ENCODE measurements around the gene ADCK1.
"Not testable (repeated sequence)": the region's sequence is repeated elsewhere in the genome, so short reads cannot be mapped to it uniquely, and the experiment has no call there.

ADCK1 gene

DNA sequence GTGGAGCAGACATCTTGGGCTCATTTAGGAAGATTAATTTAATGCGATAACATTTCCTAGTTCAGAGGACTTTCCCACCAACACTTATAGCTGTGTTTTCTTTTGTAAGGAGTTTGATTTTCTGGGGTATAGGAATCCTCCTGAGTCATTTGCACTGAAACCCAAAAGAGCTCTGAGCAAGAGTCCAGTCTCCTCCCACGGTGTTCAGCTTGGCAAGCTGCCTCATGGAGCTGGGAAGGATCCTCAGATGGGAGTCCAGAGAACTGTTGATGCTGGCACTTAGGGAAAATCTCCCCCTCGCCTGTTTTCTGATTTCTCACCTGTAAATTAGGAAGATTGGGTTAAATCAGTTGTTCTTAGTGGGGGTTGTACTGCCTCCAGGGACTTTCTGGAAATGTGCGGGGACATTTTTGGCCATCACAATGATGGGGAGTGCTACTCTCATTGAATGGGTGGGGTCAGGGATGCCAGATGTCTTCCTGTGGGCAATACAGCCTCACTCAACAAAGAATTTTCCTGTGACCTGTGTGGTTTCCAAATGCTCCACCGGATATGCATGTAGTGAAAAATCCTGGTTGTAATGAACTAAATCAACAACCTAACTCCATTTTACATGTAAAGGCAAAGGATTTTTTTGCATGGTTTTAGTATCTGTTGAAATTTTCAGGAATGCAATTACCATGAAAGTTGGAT, 150.6 kb downstream of the ADCK1 start:
- no peaks in the 10 kb centered on the region for H4K20me1 ChIP-seq (ENCODE audit: low read depth, low read length)
- H3K27me3 ChIP-seq (ENCODE audit: low read length): no peaks in the 10 kb centered on the region
- no peaks in the 10 kb centered on the region for H3K9me2 ChIP-seq (replicated peaks; ENCODE audit: insufficient read depth, low read length)
- H3K9ac ChIP-seq (ENCODE audit: low read length): no peak overlapping the region
- H3K4me2 ChIP-seq (ENCODE audit: low read depth, low read length, poor library complexity, severe bottlenecking): no peak overlapping the region
- peaks cover 11% of the 10 kb centered on the region; the same call in 1 of the 2 replicates for H3K9me3 ChIP-seq (ENCODE audit: insufficient read depth, low read length)
- H3K27ac ChIP-seq (ENCODE audit: low read depth, low read length): no peak overlapping the region
- no peak for TF ChIP-seq EZH2phosphoT487 (conservative IDR thresholded peaks at IDR 0.05; ENCODE audit: low read length)
- TF ChIP-seq, protein P1, sequence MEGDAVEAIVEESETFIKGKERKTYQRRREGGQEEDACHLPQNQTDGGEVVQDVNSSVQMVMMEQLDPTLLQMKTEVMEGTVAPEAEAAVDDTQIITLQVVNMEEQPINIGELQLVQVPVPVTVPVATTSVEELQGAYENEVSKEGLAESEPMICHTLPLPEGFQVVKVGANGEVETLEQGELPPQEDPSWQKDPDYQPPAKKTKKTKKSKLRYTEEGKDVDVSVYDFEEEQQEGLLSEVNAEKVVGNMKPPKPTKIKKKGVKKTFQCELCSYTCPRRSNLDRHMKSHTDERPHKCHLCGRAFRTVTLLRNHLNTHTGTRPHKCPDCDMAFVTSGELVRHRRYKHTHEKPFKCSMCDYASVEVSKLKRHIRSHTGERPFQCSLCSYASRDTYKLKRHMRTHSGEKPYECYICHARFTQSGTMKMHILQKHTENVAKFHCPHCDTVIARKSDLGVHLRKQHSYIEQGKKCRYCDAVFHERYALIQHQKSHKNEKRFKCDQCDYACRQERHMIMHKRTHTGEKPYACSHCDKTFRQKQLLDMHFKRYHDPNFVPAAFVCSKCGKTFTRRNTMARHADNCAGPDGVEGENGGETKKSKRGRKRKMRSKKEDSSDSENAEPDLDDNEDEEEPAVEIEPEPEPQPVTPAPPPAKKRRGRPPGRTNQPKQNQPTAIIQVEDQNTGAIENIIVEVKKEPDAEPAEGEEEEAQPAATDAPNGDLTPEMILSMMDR (IDR thresholded peaks at IDR 0.05; ENCODE audit: insufficient read depth, low read length, poor library complexity, severe bottlenecking): no peak
- H3K79me2 ChIP-seq (ENCODE audit: insufficient read depth, low read length): no peaks in the 10 kb centered on the region
- H2AFZ ChIP-seq (ENCODE audit: low read depth, low read length, severe bottlenecking): no peak overlapping the region
- no peak overlapping the region for H3K4me3 ChIP-seq (ENCODE audit: insufficient read depth, low read length, poor library complexity, severe bottlenecking)
- H3K36me3 ChIP-seq (ENCODE audit: low read length): no peaks in the 10 kb centered on the region
- no peaks in the 10 kb centered on the region for H3F3A ChIP-seq (ENCODE audit: insufficient read depth)

DNA sequence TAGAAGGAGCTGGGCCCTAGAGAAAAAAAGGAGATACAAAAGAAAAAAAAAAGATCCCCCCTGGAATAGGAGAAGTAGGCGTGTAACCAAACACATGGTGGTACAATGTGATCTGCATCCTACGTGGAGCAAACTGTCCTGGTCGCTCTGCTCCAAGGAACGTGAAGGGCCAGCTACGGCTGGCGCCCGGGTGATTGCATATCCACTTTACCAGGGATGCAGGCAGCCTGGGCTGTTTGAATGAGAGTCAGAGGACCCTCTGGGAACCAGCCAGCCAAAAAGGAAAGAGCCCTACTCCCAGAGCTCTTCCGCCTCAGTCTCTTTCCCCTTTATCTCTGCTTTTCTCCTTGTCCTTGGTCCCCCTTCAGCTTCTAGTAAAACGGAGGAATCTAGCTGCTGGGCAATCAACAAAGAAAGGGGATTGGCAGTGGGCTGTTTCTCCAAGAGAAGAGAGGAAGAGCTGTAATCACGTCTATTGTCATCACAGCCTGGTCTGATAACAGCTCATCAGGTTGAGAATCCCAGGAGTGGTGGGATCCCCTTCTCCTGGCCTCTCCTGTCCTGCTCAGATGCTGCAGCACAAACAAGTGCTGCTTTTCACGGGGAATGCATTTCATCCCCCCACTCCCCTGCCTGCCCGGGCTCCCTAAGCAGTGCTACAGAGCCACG, 156.0 kb downstream of the ADCK1 start:
- TF ChIP-seq EZH2phosphoT487 (conservative IDR thresholded peaks at IDR 0.05; ENCODE audit: low read length): no peak
- TF ChIP-seq, protein P1 (IDR thresholded peaks at IDR 0.05; ENCODE audit: insufficient read depth, low read length, poor library complexity, severe bottlenecking): no peak
- Histone ChIP-seq H3K27ac (ENCODE audit: low read depth, low read length) (no peak overlapping the region), H3K27me3 (ENCODE audit: low read length) (no peaks in the 10 kb centered on the region), H2AFZ (ENCODE audit: low read depth, low read length, severe bottlenecking) (no peak overlapping the region), H3K9me3 (ENCODE audit: insufficient read depth, low read length) (no peaks in the 10 kb centered on the region), H4K20me1 (ENCODE audit: low read depth, low read length) (no peaks in the 10 kb centered on the region), H3K36me3 (ENCODE audit: low read length) (no peaks in the 10 kb centered on the region), H3K4me2 (ENCODE audit: low read depth, low read length, poor library complexity, severe bottlenecking) (no peak overlapping the region), H3F3A (ENCODE audit: insufficient read depth) (no peaks in the 10 kb centered on the region), H3K79me2 (ENCODE audit: insufficient read depth, low read length) (no peaks in the 10 kb centered on the region), H3K4me3 (ENCODE audit: insufficient read depth, low read length, poor library complexity, severe bottlenecking) (no peak overlapping the region), H3K9ac (ENCODE audit: low read length) (no peak overlapping the region), H3K9me2 (replicated peaks; ENCODE audit: insufficient read depth, low read length) (no peaks in the 10 kb centered on the region)

DNA sequence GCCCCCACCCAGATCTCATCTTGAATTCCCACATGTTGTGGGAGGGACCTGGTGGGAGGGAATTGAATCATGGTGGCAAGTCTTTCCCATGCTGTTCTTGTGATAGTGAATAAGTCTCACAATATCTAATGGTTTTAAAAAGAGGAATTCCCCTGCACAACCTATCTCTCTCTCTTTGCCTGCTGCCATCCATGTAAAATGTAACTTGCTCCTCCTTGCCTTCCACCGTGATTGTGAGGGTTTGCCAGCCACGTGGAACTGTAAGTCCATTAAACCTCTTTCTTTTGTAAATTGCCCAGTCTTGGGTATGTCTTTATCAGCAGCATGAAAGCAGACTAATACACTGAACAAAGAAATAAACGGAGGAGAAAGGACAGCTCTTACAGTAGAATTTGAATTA, 159.8 kb downstream of the ADCK1 start:
- H3K27ac ChIP-seq (ENCODE audit: low read depth, low read length); H3K36me3 ChIP-seq (ENCODE audit: low read length); H3K4me2 ChIP-seq (ENCODE audit: low read depth, low read length, poor library complexity, severe bottlenecking); H3K9me2 ChIP-seq (replicated peaks; ENCODE audit: insufficient read depth, low read length); H3K4me3 ChIP-seq (ENCODE audit: insufficient read depth, low read length, poor library complexity, severe bottlenecking); H3F3A ChIP-seq (ENCODE audit: insufficient read depth); H3K79me2 ChIP-seq (ENCODE audit: insufficient read depth, low read length); H2AFZ ChIP-seq (ENCODE audit: low read depth, low read length, severe bottlenecking); H3K9me3 ChIP-seq (ENCODE audit: insufficient read depth, low read length); H4K20me1 ChIP-seq (ENCODE audit: low read depth, low read length); H3K27me3 ChIP-seq (ENCODE audit: low read length); H3K9ac ChIP-seq (ENCODE audit: low read length): not testable (repeated sequence)
